CD14-positive monocyte (primary cell): ENCODE data around the gene PFKL. TPM values are rescaled to one million over a fixed set of nuclear protein-coding genes. Genes with fewer than 3 reads are reported as not detected.
"Not testable (repeated sequence)": the region's sequence is repeated elsewhere in the genome, so short reads cannot be mapped to it uniquely, and the experiment has no call there.

Source experiments
- DNase-seq, 3 donors: peaks; one replicate each; pipeline ENCODE4 v3.0.0-alpha.2; 2011 to 2022
- H2AFZ ChIP-seq: 2 replicates; pipeline ENCODE4 v1.6.0; 2012; ENCODE audit warnings: mild to moderate bottlenecking, low read depth, low read length, inconsistent platforms; ENCODE audit not compliant: insufficient read depth, poor library complexity, severe bottlenecking
- H3K27ac ChIP-seq, 2 donors: 1 replicate in 1 of 2; 2 replicates in 1 of 2; pipeline ENCODE4 v1.5.1; 2012 to 2013; ENCODE audit warnings: low read length in 2 of 2, control low read depth in 1 of 2, inconsistent platforms in 1 of 2, low read depth in 1 of 2, mild to moderate bottlenecking in 1 of 2
- H3K27me3 ChIP-seq, 2 donors: one replicate each; pipeline versions ENCODE4 v1.6.0 to v1.6.1; 2011 to 2013; ENCODE audit warnings: low read length in 2 of 2; ENCODE audit not compliant: control insufficient read depth in 2 of 2, insufficient read depth in 2 of 2
- H3K36me3 ChIP-seq, 2 donors: replicated peaks in 1 of 2; 1 replicate in 1 of 2; 2 replicates in 1 of 2; pipeline versions ENCODE4 v1.5.1 to v1.6.1; 2012 to 2013; ENCODE audit warnings: low read length in 2 of 2, control low read depth in 1 of 2, inconsistent platforms in 1 of 2, mild to moderate bottlenecking in 1 of 2; ENCODE audit not compliant: insufficient read depth in 2 of 2, control insufficient read depth in 1 of 2
- H3K4me1 ChIP-seq, 2 donors: 1 replicate in 1 of 2; 2 replicates in 1 of 2; pipeline versions ENCODE4 v1.5.1 to v1.6.1; 2012 to 2013; ENCODE audit warnings: low read length in 2 of 2, control low read depth in 1 of 2, inconsistent platforms in 1 of 2, mild to moderate bottlenecking in 1 of 2, moderate library complexity in 1 of 2; ENCODE audit not compliant: insufficient read depth in 2 of 2, control insufficient read depth in 1 of 2
- H3K4me2 ChIP-seq: replicated peaks from 2 replicates; pipeline ENCODE3; 2012; ENCODE audit warnings: low read length, moderate library complexity, mild to moderate bottlenecking; ENCODE audit not compliant: poor library complexity, severe bottlenecking; ENCODE audit errors: extremely low read depth
- H3K4me3 ChIP-seq, 3 experiments: fragments of 200-600 bp in 1 of 3; sonication (generic) in 1 of 3; replicated peaks in 1 of 3; 1 replicate in 2 of 3; 2 replicates in 1 of 3; pipeline ENCODE4 v1.5.1; 2011 to 2013; ENCODE audit warnings: low read length in 3 of 3, mild to moderate bottlenecking in 3 of 3, control low read depth in 2 of 3, low read depth in 2 of 3, inconsistent platforms in 1 of 3, moderate library complexity in 1 of 3
- H3K79me2 ChIP-seq: 2 replicates; pipeline ENCODE4 v1.6.0; 2012; ENCODE audit warnings: mild to moderate bottlenecking, control low read depth, inconsistent platforms, low read length, moderate library complexity; ENCODE audit not compliant: insufficient read depth
- H3K9ac ChIP-seq: 2 replicates; pipeline ENCODE4 v1.6.0; 2017; ENCODE audit warnings: low read length, mild to moderate bottlenecking; ENCODE audit not compliant: insufficient read depth, poor library complexity, severe bottlenecking
- H3K9me3 ChIP-seq, 2 donors: replicated peaks in 1 of 2; 1 replicate in 1 of 2; 2 replicates in 1 of 2; pipeline versions ENCODE4 v1.5.1 to v1.6.1; 2012 to 2013; ENCODE audit warnings: low read length in 2 of 2, control low read depth in 1 of 2; ENCODE audit not compliant: control insufficient read depth in 1 of 2, insufficient read depth in 1 of 2
- H4K20me1 ChIP-seq: 2 replicates; pipeline ENCODE4 v1.6.0; 2012; ENCODE audit warnings: mild to moderate bottlenecking, low read length, control low read depth, moderate library complexity; ENCODE audit not compliant: insufficient read depth
- H3K27ac Mint-ChIP-seq, 7 donors: one replicate each; pipeline ENCODE4 v1.8.0; 2020; ENCODE audit warnings: mild to moderate bottlenecking in 7 of 7, mixed read lengths in 7 of 7, moderate library complexity in 6 of 7, inconsistent platforms in 2 of 7
- H3K27me3 Mint-ChIP-seq, 3 donors: one replicate each; pipeline ENCODE4 v1.8.0; 2021 to 2022; ENCODE audit warnings: low read depth in 3 of 3, mild to moderate bottlenecking in 3 of 3, mixed read lengths in 3 of 3, moderate library complexity in 3 of 3, inconsistent platforms in 1 of 3
- H3K36me3 Mint-ChIP-seq, 2 donors: one replicate each; pipeline ENCODE4 v1.8.0; 2020; ENCODE audit warnings: mixed read lengths in 2 of 2, inconsistent platforms in 1 of 2, mild to moderate bottlenecking in 1 of 2
- H3K4me1 Mint-ChIP-seq: one replicate; pipeline ENCODE4 v1.8.0; 2020; ENCODE audit warnings: mild to moderate bottlenecking, mixed read lengths
- H3K4me3 Mint-ChIP-seq, 2 donors: one replicate each; pipeline ENCODE4 v1.8.0; 2020; ENCODE audit warnings: mild to moderate bottlenecking in 2 of 2, mixed read lengths in 2 of 2, moderate library complexity in 1 of 2
- H3K9me3 Mint-ChIP-seq, 7 donors: one replicate each; pipeline ENCODE4 v1.8.0; 2020 to 2022; ENCODE audit warnings: mixed read lengths in 7 of 7, mild to moderate bottlenecking in 6 of 7, moderate library complexity in 6 of 7, inconsistent platforms in 2 of 7
- WGBS: methylation state at CpG from one replicate; pipeline ENCODE4 v1.1.5; 2013; ENCODE audit warnings: missing lambda C conversion rate; ENCODE audit not compliant: insufficient coverage; 5-methylcytosine and 5-hydroxymethylcytosine counted together
- intact Hi-C, 2 donors: fragments of 100-400 bp; cut with micrococcal nuclease; formaldehyde crosslinking; loops; one replicate each; pipeline versions ENCODE4 v1.15.0 to v1.15.1; 2023
- polyA plus RNA-seq, 3 donors: library from polyadenylated mRNA; depleted of rRNA in 1 of 3; unstranded in 2 of 3; stranded (reverse) in 1 of 3; fragments of 300-500 nt in 2 of 3; fragments of >200 nt in 1 of 3; fragmentation: Illumina TruSeq in 2 of 3; gene quantifications; 1 replicate in 2 of 3; 2 replicates in 1 of 3; pipeline ENCODE4 v1.2.3, GENCODE V29; 2012 to 2021
- TF ChIP-seq, protein P1 (sequence below): fragments of 200-600 bp; IDR thresholded peaks from one replicate; pipeline ENCODE4 v1.8.0; 2022; ENCODE audit warnings: antibody characterized with exemption, mild to moderate bottlenecking

Gene PFKL
- polyA plus RNA-seq, 3 donors = 105 to 133 (median 113) TPM

DNA sequence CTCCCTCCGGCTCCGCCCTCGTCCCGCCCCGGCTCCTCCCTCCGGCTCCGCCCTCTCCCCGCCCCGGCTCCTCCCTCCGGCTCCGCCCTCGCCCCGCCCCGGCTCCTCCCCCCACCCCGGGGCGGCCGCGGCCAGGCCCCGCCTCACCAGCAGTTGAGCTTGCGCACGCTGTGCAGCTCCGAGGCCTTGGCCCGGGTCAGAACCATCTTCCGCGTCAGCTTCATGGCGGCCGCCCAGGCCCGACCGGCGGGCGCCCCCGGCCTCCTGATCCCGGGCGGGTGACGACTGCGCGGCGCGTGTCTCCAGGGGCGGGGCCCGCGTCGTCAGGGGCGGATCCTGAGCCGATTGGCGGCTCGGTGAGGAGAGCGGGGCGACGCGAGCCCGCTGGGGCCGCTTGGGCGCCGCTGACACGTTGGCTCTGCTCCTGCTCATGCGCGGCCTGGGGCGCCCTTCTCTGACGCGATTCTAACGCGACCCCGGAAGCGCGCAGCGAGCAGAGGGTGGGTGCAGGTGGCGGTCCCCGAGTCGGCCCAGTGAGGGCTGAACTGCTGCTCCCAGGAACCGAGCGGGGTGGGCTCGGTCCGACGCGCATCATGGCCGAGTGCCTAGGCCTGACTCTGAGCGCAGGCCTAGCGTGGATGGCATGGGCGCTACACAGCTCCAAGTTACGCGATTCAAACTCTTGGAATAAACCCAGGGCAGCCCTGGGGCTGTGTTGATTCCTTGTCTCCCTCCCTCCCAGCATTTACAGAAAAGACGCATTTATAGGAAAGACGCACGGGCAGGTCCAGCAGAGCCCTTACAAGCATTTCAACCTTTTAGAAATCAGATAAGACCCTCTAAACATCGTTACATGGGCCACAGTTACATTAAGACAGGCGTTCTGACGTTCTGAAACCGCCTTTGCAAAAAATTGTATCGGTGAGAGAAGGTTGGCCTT lies 39.4 kb downstream of the PFKL start, which contains the start of gene CFAP410:
CFAP410 (minus strand) TSS at position 420 of the 940 bp plus-strand sequence; CDS start at position 224, 196 bp downstream.
- peak within 1 kb of the TSS; percentile 86 to 97 for H3K27ac ChIP-seq
- TF ChIP-seq, protein P1, sequence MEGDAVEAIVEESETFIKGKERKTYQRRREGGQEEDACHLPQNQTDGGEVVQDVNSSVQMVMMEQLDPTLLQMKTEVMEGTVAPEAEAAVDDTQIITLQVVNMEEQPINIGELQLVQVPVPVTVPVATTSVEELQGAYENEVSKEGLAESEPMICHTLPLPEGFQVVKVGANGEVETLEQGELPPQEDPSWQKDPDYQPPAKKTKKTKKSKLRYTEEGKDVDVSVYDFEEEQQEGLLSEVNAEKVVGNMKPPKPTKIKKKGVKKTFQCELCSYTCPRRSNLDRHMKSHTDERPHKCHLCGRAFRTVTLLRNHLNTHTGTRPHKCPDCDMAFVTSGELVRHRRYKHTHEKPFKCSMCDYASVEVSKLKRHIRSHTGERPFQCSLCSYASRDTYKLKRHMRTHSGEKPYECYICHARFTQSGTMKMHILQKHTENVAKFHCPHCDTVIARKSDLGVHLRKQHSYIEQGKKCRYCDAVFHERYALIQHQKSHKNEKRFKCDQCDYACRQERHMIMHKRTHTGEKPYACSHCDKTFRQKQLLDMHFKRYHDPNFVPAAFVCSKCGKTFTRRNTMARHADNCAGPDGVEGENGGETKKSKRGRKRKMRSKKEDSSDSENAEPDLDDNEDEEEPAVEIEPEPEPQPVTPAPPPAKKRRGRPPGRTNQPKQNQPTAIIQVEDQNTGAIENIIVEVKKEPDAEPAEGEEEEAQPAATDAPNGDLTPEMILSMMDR = no peak
- Mint-ChIP-seq H3K36me3 (peaks cover 12 to 13% of the 10 kb centered on the region in 2 donors), H3K4me1 (peaks cover 15% of the 10 kb centered on the region), H3K27ac (peak within 1 kb of the TSS; percentile 95 to 99 (median 96)), H3K4me3 (peak within 1 kb of the TSS; percentile 82 to 94), H3K27me3 (peaks cover 4 to 10% (median 5%) of the 10 kb centered on the region in 3 donors), H3K9me3 (peaks cover 0 to 1% (median 0%) of the 10 kb centered on the region in 7 donors)
- peak; percentile 95 to 96 (median 95) for DNase-seq
- peak within 1 kb of the TSS; percentile 86 for H2AFZ ChIP-seq
- H3K9me3 ChIP-seq = no peaks in the 10 kb centered on the region
- peaks cover 0 to 14% of the 10 kb centered on the region in 2 donors for H3K36me3 ChIP-seq
- peak within 1 kb of the TSS; percentile 91 for H3K9ac ChIP-seq
- H3K4me1 ChIP-seq = peaks cover 10 to 18% of the 10 kb centered on the region in 2 donors
- no peaks in the 10 kb centered on the region for H3K79me2 ChIP-seq
- H3K4me2 ChIP-seq = peak within 1 kb of the TSS; percentile 88
- H4K20me1 ChIP-seq = peaks cover 4% of the 10 kb centered on the region
- intact Hi-C loops = loop anchor here (2.0 to 10.0 kb wide), 7 partner anchors 38 to 1303 kb away; partner anchors contain the start of genes SUMO3 (in 2 of the 2), LRRC3 (in 1 of the 2), PCBP3 (in 1 of the 2) and PFKL (in 1 of the 2)
- H3K4me3 ChIP-seq = peak within 1 kb of the TSS; percentile 61 to 91 (median 65)
- no peaks in the 10 kb centered on the region for H3K27me3 ChIP-seq
- under 1% methylated on average over 70 of the region's 90 CpGs for WGBS

DNA sequence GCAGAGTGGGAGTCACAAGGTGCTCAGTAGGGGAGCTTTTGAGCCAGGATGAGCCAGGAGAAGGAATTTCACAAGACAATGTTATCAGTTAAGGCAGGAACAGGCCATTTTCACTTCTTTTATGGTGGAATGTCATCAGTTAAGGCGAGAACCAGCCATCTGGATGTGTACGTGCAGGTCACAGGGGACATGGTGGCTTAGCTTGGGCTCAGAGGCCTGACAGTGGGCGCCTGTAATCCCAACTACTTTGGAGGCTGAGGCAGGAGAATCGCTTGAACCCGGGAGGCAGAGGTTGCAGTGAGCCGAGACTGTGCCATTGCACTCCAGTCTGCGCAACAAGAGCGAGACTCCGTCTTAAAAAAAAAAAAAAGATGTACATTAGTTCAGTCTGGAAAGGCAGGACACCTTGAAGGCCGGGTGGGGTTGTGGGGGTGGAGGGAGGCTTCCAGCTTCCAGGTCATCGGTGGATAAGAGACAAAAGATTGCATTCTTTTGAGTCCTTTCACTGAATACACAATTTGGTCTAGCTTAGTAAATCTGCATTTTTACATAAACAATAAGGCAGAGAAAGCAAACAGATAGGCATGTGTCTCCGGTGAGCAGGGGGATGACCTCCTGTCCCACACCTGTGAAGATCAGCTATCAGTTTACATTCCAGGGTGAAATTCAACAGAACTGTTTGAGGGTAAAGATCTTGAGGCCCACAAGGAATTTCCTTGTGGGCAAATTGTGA lies 42.0 kb downstream of the PFKL start:
- H3K9me3 Mint-ChIP-seq, H3K36me3 Mint-ChIP-seq, H3K36me3 ChIP-seq, H3K4me3 Mint-ChIP-seq, H3K4me3 ChIP-seq, H3K4me2 ChIP-seq, DNase-seq, H3K27ac Mint-ChIP-seq, H3K9me3 ChIP-seq, H2AFZ ChIP-seq, H3K27ac ChIP-seq, H4K20me1 ChIP-seq, H3K79me2 ChIP-seq, H3K9ac ChIP-seq: not testable (repeated sequence)
- intact Hi-C loops = loop anchor here (2.0 kb wide), 2 partner anchors 13 to 19 kb away; no protein-coding TSS in a partner anchor
- H3K4me1 Mint-ChIP-seq = peaks cover 23% of the 10 kb centered on the region
- WGBS = 98% methylated on average over 6 of the region's 12 CpGs
- Histone ChIP-seq H3K4me1 (peaks cover 10 to 18% of the 10 kb centered on the region in 2 donors), H3K27me3 (peaks cover 0 to 11% of the 10 kb centered on the region in 2 donors)
- H3K27me3 Mint-ChIP-seq = peaks cover 16 to 27% (median 22%) of the 10 kb centered on the region in 3 donors

DNA sequence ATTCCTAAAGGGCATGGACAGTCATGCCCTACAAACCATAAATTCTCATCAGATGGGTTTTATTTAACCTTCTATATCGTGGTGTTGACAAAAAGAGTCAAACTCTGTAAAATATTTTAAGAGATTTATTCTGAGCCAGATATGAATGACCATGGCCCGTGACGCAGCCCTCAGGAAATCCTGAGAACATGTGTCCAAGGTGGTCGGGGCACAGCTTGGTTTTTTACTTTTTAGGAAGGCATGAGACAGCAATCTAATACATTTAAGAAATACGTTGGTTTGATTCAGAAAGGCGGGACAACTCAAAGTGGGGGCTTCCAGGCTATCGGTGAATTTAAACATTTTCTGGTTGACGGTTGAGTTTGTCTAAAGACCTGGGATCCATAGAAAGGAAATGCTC lies 43.1 kb downstream of the PFKL start:
- not testable (repeated sequence) for H3K79me2 ChIP-seq, H3K27ac Mint-ChIP-seq, H3K9me3 ChIP-seq, H3K4me2 ChIP-seq, H3K4me3 ChIP-seq, H3K36me3 Mint-ChIP-seq, DNase-seq, H3K27ac ChIP-seq, H3K9me3 Mint-ChIP-seq, H2AFZ ChIP-seq, H4K20me1 ChIP-seq, H3K36me3 ChIP-seq, H3K9ac ChIP-seq
- Mint-ChIP-seq H3K4me1 (peaks cover 23% of the 10 kb centered on the region), H3K27me3 (peaks cover 22 to 32% (median 29%) of the 10 kb centered on the region in 3 donors), H3K4me3 (peak overlapping the region in 1 of 2 donors; percentile 49)
- WGBS = 88% methylated on average over 4 of the region's 8 CpGs
- peaks cover 10 to 17% of the 10 kb centered on the region in 2 donors for H3K4me1 ChIP-seq
- intact Hi-C loops = loop anchor here in 1 of 2 donors (2.0 kb wide), 1 partner anchor 18 kb away; no protein-coding TSS in a partner anchor
- peaks cover 0 to 19% of the 10 kb centered on the region in 2 donors for H3K27me3 ChIP-seq
